HG02852 (cell line): Measurements from ENCODE around the gene LILRA2.
"Not testable (repeated sequence)": the region's sequence is repeated elsewhere in the genome, so short reads cannot be mapped to it uniquely, and the experiment has no call there.

Experiments
- ATAC-seq: cut with Tn5 transposase; IDR thresholded peaks from one replicate; pipeline ENCODE4 v1.9.1; 2021; ENCODE audit warnings: mild to moderate bottlenecking, moderate library complexity; ENCODE audit not compliant: unreplicated experiment

Gene LILRA2

GRCh38 chr19:54608205-54608604, 34.6 kb downstream of the LILRA2 start:
- no peak for ATAC-seq

- ATAC-seq: no peak
These were observed 35.2 kb downstream of the LILRA2 start for GRCh38 chr19:54608792-54609191.

DNA sequence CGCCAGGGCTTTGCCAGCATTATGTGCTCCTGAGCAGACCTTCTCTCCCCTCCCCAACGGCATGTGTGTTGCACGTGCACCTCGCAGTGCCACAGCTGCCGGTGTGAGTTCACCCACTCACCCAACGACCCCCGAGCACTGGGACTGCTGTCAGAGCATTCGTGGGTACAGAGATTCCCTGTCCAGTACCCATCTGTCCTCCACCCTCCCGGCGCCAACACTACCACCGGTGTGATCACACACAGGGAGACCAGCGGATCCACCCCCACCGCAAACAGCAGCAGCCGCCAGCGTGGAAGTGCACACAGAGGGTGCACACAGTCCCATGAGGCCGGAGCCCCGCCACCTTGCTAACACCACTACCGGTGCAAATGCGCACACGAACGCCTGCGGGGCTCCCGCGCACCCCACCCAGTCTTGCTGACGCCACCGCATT, 35.8 kb downstream of the LILRA2 start:
- ATAC-seq: no peak

DNA sequence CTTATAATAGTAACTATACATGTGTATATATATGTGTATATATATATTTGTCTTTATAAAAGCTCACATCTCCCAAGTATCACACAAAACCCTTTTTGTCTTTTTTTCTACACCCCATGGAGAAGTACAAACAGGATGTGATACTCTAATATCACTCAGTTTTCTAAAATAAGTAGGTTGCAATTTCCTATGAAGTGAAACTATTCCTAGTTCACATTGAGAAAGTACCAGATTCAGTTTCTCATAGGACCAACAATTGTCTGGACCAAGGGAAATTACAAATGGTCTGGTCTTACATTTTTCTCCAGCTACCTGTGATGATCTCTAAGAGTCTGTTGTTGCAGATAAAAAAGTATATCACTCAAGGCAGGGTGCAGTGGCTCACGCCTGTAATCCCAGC, 38.8 kb downstream of the LILRA2 start:
- no peak for ATAC-seq

DNA sequence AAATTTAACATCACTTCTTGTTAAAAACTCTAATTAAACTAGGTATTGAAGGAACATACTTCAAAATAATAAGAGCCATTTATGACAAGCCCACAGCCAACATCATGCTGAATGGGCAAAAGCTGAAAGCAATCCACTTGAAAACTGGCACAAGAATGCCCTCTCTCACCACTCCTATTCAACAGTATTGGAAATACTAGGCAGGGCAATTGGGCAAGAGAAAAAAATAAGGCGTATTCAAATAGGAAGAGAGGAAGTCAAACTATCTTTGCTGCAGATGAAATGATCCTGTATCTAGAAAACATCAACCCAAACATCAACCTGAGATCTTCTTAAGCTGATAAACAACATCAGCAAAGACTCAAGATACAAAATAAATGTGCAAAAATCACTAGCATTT, 41.1 kb downstream of the LILRA2 start:
- no peak for ATAC-seq

DNA sequence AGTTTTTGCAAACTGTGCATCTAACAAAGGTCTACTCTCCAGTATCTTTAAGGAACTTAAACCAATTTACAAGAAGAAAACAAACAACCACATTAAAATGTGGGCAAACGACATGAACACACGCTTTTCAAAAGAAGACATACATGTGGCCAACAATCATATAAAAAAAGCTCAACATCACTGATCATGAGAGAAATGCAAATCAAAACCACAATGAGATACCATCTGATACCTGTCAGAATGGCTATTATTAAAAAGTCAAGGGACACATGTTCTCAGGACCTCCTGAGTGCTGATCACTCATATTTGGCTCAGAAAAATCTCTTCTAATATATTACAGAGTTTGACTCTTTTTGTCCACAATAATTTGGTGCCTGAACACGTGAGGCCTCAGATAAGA, 42.5 kb downstream of the LILRA2 start:
- ATAC-seq: no peak

- peak; percentile 84 for ATAC-seq
These were observed 43.4 kb downstream of the LILRA2 start for GRCh38 chr19:54616821-54617560.

GRCh38 chr19:54620464-54620863, 46.9 kb downstream of the LILRA2 start:
- ATAC-seq: no peak

DNA sequence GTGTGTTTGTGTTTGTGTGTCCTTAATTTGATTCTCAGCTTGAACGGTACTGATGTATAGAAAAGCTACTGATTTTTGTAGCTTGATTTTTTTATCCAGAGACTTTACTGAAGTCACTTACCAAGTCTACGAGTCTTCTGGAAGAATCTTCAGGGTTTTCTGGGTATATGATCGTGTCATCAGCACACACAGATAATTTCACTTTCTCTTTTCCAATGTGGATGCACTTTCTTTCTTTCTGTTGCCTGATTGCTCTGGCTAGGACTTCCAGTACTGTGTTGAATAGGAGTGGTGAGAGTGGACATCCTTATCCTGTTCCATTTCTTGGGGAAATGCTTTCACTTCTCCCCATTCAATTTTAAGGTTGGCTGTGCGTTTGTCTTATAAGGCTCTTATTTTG, 48.8 kb downstream of the LILRA2 start:
- ATAC-seq: no peak

GRCh38 chr19:54624234-54624633, 50.6 kb downstream of the LILRA2 start:
- ATAC-seq: not testable (repeated sequence)

GRCh38 chr19:54624934-54625730, 51.5 kb downstream of the LILRA2 start:
- ATAC-seq: not testable (repeated sequence)

GRCh38 chr19:54626757-54627156, 53.2 kb downstream of the LILRA2 start:
- ATAC-seq: no peak

DNA sequence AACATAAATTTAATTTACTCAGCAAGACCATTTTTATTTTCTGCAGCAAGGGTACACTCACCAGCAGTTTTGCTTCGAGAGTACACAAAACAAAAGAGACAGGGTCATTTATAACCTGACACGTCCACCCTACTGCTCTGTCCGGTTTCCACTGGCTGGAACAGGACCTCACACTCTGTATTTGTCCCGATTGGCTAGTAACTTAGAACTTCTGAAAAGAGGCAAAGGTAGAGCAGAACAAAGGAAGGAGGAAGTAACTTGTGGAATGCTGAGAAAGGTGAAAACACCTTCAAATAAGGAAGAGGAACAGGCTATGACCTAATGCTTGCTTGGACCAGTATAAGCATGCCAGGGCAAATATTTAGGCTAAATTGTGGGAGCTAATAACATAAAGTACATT, 54.3 kb downstream of the LILRA2 start:
- not testable (repeated sequence) for ATAC-seq

GRCh38 chr19:54630262-54630661, 56.7 kb downstream of the LILRA2 start, which contains the start of gene LILRB1:
Gene LILRB1, plus strand, starts transcription at chr19:54630484. Its CDS starts 590 bp downstream, at chr19:54631074.
- not testable (repeated sequence) for ATAC-seq

GRCh38 chr19:54630782-54631181, 57.2 kb downstream of the LILRA2 start:
- no peak for ATAC-seq

DNA sequence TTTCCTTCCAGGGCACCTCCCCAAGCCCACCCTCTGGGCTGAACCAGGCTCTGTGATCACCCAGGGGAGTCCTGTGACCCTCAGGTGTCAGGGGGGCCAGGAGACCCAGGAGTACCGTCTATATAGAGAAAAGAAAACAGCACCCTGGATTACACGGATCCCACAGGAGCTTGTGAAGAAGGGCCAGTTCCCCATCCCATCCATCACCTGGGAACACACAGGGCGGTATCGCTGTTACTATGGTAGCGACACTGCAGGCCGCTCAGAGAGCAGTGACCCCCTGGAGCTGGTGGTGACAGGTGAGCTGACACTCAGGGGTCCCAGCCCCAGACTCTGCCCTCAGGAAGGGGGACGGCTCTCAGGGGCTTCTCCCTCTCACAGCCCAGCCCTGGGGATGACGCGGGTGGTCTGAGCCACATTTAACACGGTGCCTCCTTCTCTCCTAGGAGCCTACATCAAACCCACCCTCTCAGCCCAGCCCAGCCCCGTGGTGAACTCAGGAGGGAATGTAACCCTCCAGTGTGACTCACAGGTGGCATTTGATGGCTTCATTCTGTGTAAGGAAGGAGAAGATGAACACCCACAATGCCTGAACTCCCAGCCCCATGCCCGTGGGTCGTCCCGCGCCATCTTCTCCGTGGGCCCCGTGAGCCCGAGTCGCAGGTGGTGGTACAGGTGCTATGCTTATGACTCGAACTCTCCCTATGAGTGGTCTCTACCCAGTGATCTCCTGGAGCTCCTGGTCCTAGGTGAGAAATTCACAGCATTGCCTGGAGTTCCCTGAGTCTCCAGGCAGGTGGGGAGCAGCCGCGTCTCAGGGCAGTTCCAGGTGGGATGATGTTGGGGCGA, 58.1 kb downstream of the LILRA2 start:
- ATAC-seq: not testable (repeated sequence)

- ATAC-seq: not testable (repeated sequence)
These were observed 58.9 kb downstream of the LILRA2 start for GRCh38 chr19:54632517-54632916.

GRCh38 chr19:54633401-54633800, 59.8 kb downstream of the LILRA2 start:
- ATAC-seq: no peak

DNA sequence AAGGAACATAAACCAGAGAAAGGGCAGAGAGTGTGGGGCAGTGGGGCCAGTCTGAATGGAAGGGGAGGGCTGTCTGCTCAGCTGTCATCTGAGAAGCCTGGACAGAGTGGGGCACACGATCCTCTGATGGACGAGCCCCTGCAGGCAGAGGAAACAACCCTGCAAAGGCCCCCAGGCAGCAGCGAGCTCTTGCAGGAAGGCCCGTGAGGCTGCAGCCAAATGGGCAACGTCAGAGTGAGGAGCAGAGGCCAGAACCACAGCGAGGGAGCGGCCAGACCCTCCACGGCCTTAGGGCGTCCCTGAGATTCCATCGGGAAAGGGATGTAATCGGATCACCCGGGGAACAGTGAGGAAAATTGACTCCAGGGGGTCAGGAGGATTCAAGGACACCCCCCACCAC, 62.5 kb downstream of the LILRA2 start:
- not testable (repeated sequence) for ATAC-seq

DNA sequence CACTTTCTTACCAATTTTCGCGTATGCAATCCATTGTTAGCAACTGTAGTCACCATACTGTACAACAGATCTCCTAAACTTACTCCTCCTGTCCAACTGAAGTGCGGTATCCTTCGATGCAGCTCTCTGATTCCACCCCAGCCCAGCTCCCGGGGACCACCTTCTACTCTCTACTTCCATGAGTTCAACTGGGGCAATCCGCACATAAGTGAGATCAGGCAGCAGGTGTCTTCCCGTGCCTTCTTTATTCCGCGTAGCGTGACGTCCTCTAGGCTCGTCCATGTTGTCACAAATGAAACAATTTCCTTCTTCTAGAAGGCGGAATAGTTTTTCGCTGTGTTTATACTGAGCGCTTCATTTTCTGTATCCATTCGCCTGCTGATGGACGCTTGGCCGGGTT, 65.1 kb downstream of the LILRA2 start:
- ATAC-seq: no peak
